HepG2 (cell line): ENCODE measurements around the gene CDYL. TPM values are rescaled to one million over a fixed set of nuclear protein-coding genes. Genes with fewer than 3 reads are reported as not detected.

ENCODE experiments used
- BRF2 ChIP-seq: sonication (generic); formaldehyde crosslinking; IDR thresholded peaks from 2 replicates; pipeline ENCODE4 v1.8.1; 2022; ENCODE audit warnings: mild to moderate bottlenecking, missing genetic modification reagents
- CENPT ChIP-seq: sonication (generic); formaldehyde crosslinking; IDR thresholded peaks from 2 replicates; pipeline ENCODE4 v1.8.0; 2022; ENCODE audit warnings: low read depth, mild to moderate bottlenecking, moderate library complexity, missing genetic modification reagents
- ERF ChIP-seq: IDR thresholded peaks from 2 replicates; pipeline ENCODE4 v1.6.1; 2018; ENCODE audit warnings: missing biosample characterization, missing genetic modification reagents
- HMG20B ChIP-seq: conservative IDR thresholded peaks from 2 replicates; pipeline ENCODE4 v1.6.1; 2016; ENCODE audit warnings: missing genetic modification reagents, missing compliant biosample characterization
- MLX ChIP-seq: IDR thresholded peaks from 2 replicates; pipeline ENCODE4 v1.6.1; 2016
- MXD4 ChIP-seq: IDR thresholded peaks from 2 replicates; pipeline ENCODE4 v1.6.1; 2016; ENCODE audit warnings: mild to moderate bottlenecking, missing biosample characterization, missing genetic modification reagents
- PRDM15 ChIP-seq: sonication (generic); formaldehyde crosslinking; IDR thresholded peaks from 2 replicates; pipeline ENCODE4 v1.4.0; 2020; ENCODE audit warnings: missing genetic modification reagents
- REL ChIP-seq: sonication (generic); formaldehyde crosslinking; conservative IDR thresholded peaks from 2 replicates; pipeline ENCODE4 v1.8.0; 2022; ENCODE audit warnings: mild to moderate bottlenecking, missing genetic modification reagents, moderate library complexity
- REST ChIP-seq, 2 experiments: IDR thresholded peaks; 2 replicates each; pipeline ENCODE4 v1.6.1; 2011 to 2012; ENCODE audit warnings: low read length in 2 of 2, borderline replicate concordance in 1 of 2, low read depth in 1 of 2, mild to moderate bottlenecking in 1 of 2, moderate library complexity in 1 of 2
- RORA ChIP-seq: sonication (generic); formaldehyde crosslinking; IDR thresholded peaks from 2 replicates; pipeline ENCODE4 v1.5.0; 2020; ENCODE audit warnings: mild to moderate bottlenecking, missing genetic modification reagents, moderate library complexity
- SOX5 ChIP-seq: IDR thresholded peaks from 2 replicates; pipeline ENCODE4 v1.6.1; 2016; ENCODE audit warnings: borderline replicate concordance
- SRSF9 ChIP-seq: fragments of 200-400 bp; formaldehyde crosslinking; IDR thresholded peaks from 2 replicates; pipeline ENCODE4 v1.6.1; 2018; ENCODE audit warnings: borderline replicate concordance, mild to moderate bottlenecking, low read depth, low read length; ENCODE audit not compliant: insufficient read depth, poor library complexity, severe bottlenecking
- ZNF468 ChIP-seq: sonication (generic); formaldehyde crosslinking; IDR thresholded peaks from 2 replicates; pipeline ENCODE4 v1.8.0; 2022; ENCODE audit warnings: mild to moderate bottlenecking, moderate library complexity, missing genetic modification reagents
- ZNF503 ChIP-seq: sonication (generic); formaldehyde crosslinking; IDR thresholded peaks from 2 replicates; pipeline ENCODE4 v1.4.0; 2020; ENCODE audit warnings: missing genetic modification reagents
- ZNF740 ChIP-seq: sonication (generic); formaldehyde crosslinking; IDR thresholded peaks from 2 replicates; pipeline ENCODE4 v1.4.0; 2020; ENCODE audit warnings: missing genetic modification reagents
- ZNF782 ChIP-seq: sonication (generic); formaldehyde crosslinking; IDR thresholded peaks from 2 replicates; pipeline ENCODE4 v1.4.0; 2020; ENCODE audit warnings: missing genetic modification reagents, mild to moderate bottlenecking, borderline replicate concordance
- polyA plus RNA-seq, 8 experiments: library from polyadenylated mRNA; depleted of rRNA in 3 of 8; stranded (reverse) in 7 of 8; unstranded in 1 of 8; fragments of >200 nt; fragmentation: Illumina TruSeq in 4 of 8; extraction: Trizol in 4 of 8; gene quantifications; 2 replicates each; pipeline versions ENCODE4 v1.2.1 to v1.2.3, GENCODE V29; 2011 to 2016; ENCODE audit warnings: low read depth in 4 of 8, missing spikeins in 1 of 8, mixed read lengths in 1 of 8; ENCODE audit not compliant: insufficient read depth in 1 of 8
- total RNA-seq, 5 experiments: library from RNA; depleted of rRNA; stranded (reverse); fragments of >200 nt; fragmentation: Illumina TruSeq; extraction: Trizol; gene quantifications; 2 replicates each; pipeline ENCODE4 v1.2.3, GENCODE V29; 2016; ENCODE audit warnings: low read depth in 1 of 5

CDYL gene
- total and polyA plus RNA-seq, 2 of the 13 experiments (the other 11 are each of a cell fraction or from before 2014, with no cell fraction given) = 22.8 to 105 TPM

GRCh38 chr6:5003604-5004372 lies 227.6 kb downstream of the CDYL start, which contains the start of gene RPP40 (continued):
- TF ChIP-seq REST (IDR thresholded peaks at IDR 0.05; ENCODE audit: borderline replicate concordance in 1 of 2, low read depth in 1 of 2, low read length in 2 of 2) (no peak), ERF (no peak; the same call in none of the 2 replicates), ZNF782 (CRISPR knock-in tag) (no peak; the same call in 1 of the 2 replicates), SOX5 (CRISPR knock-in tag) (peak; percentile 52; the same call in 1 of the 2 replicates), BRF2 (CRISPR knock-in tag) (no peak; the same call in 1 of the 2 replicates), ZNF468 (CRISPR knock-in tag) (no peak), RORA (CRISPR knock-in tag) (no peak), MXD4 (peak; percentile 99), ZNF503 (peak; percentile 52), SRSF9 (no peak), HMG20B (CRISPR knock-in tag) (no peak), REL (CRISPR knock-in tag) (0 out of 2 replicates have a peak, but pooled peaks have one; percentile 73), ZNF740 (CRISPR knock-in tag) (peak; percentile 77), PRDM15 (CRISPR knock-in tag) (peak; percentile 69; the same call in 1 of the 2 replicates), CENPT (no peak), MLX (CRISPR knock-in tag) (no peak)
